Cardiac fibroblast (primary cell): ENCODE data around the gene ELOF1.

Experiments used
- DNase-seq, 2 donors: peaks; one replicate each; pipeline versions ENCODE4 v3.0.0 to v3.0.0-alpha.2; 2010; ENCODE audit warnings: low read depth in 2 of 2
- H3K4me3 ChIP-seq, 2 donors: replicated peaks in 1 of 2; 1 replicate in 1 of 2; 2 replicates in 1 of 2; pipeline ENCODE4 v1.5.1; 2011; ENCODE audit warnings: low read depth in 2 of 2, low read length in 2 of 2, mild to moderate bottlenecking in 2 of 2, moderate library complexity in 1 of 2
- CTCF ChIP-seq: IDR thresholded peaks from one replicate; pipeline ENCODE4 v1.5.1; 2011; ENCODE audit warnings: low read depth, mild to moderate bottlenecking, low read length, inconsistent platforms

ELOF1 gene

GRCh38 chr19:11541238-11541637 is 17.8 kb downstream of the ELOF1 start:
- no peak overlapping the region for H3K4me3 ChIP-seq
- no peak for DNase-seq
- no peak for TF ChIP-seq CTCF

GRCh38 chr19:11540645-11541044 is 18.4 kb downstream of the ELOF1 start:
- no peak overlapping the region for H3K4me3 ChIP-seq
- no peak for DNase-seq
- no peak for TF ChIP-seq CTCF

GRCh38 chr19:11539495-11540365 is 19.3 kb downstream of the ELOF1 start:
- H3K4me3 ChIP-seq = peak overlapping the region in 1 of 2 donors; percentile 14

GRCh38 chr19:11538232-11539036 is 20.6 kb downstream of the ELOF1 start, which contains the start of gene CNN1:
Gene CNN1, plus strand, starts transcription at chr19:11538851. Its CDS starts 77 bp downstream, at chr19:11538928.
- DNase-seq = peak; percentile 54 to 60
- no peak for TF ChIP-seq CTCF
- H3K4me3 ChIP-seq = peak within 1 kb of the TSS in 1 of 2 donors; percentile 14

More at GRCh38 chr19:11539495-11540365, 19.3 kb downstream of the ELOF1 start:
- TF ChIP-seq CTCF = no peak
- no peak for DNase-seq

- peak; percentile 92 for DNase-seq
- peak; percentile 65 for TF ChIP-seq CTCF
- H3K4me3 ChIP-seq = peak overlapping the region; percentile 34 to 35
Observed at GRCh38 chr19:11535792-11536595, 23.0 kb downstream of the ELOF1 start.

- TF ChIP-seq CTCF = no peak
- DNase-seq = no peak
- H3K4me3 ChIP-seq = no peak overlapping the region
Observed at GRCh38 chr19:11534948-11535347, 24.1 kb downstream of the ELOF1 start.
